HG03575 (cell line): ENCODE data around the gene BRINP1.

Source experiments
- ATAC-seq: cut with Tn5 transposase; IDR thresholded peaks from one replicate; pipeline ENCODE4 v1.9.1; 2021; ENCODE audit not compliant: unreplicated experiment, insufficient number of reproducible peaks, low FRiP score; ENCODE audit errors: extremely low read depth

Gene BRINP1

DNA sequence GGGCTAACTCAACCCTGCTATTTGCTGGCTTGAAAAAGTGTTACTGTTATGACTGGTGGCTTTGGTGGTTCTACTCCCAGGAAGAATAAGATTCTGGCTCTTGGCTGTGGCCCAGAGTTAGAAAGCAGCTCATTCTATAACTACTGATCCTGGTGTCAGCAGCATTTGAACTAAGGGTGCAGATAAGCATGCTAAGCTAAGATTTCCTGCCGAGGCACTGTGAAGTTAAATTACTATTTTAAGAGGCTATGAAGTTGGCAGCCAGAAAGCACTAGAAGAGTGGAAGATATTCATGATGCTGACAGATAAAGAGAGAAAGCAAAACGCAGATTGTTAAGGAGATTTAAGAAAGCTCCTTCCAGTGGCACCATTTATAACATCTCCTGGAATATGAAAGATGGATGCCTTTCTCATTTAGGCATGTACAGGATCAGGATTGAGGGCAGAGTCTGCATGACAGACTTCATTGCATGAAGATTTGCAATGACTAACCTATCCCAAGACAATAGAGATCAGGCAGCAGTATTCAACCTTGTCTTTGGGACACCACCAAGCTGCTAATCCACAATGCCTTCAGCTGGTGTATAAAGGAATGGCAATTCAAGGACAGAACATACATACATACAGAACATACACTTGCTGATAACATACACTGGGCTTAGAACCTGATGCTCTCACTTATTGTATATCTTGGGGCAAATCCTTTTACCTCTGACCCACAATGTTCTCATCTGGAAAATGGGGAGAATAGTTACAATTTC, 11.7 kb downstream of the BRINP1 start:
- ATAC-seq = no peak

DNA sequence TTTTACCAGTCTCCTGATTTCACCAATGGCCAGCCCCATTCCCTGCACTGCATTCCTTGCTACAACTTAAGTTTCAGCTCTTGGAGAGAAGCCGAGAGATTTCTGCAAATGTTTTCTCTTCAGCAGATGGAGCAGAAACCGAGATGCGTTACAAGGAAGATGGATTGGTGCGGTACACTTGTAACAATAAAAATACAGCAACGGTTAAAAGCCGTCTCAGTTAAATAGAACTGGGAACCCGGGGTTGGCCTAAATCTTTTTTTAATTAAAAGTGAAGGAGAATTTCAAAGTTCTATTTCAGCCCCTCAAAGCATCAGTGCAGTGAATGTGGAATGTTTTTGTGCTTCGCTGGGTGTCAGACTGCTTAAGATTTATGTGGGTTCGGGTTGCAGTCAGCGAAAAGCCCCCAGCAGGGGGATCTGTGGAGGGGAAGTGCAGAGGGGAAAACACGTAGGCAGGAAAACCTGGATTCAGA, 19.8 kb downstream of the BRINP1 start:
- ATAC-seq = no peak

DNA sequence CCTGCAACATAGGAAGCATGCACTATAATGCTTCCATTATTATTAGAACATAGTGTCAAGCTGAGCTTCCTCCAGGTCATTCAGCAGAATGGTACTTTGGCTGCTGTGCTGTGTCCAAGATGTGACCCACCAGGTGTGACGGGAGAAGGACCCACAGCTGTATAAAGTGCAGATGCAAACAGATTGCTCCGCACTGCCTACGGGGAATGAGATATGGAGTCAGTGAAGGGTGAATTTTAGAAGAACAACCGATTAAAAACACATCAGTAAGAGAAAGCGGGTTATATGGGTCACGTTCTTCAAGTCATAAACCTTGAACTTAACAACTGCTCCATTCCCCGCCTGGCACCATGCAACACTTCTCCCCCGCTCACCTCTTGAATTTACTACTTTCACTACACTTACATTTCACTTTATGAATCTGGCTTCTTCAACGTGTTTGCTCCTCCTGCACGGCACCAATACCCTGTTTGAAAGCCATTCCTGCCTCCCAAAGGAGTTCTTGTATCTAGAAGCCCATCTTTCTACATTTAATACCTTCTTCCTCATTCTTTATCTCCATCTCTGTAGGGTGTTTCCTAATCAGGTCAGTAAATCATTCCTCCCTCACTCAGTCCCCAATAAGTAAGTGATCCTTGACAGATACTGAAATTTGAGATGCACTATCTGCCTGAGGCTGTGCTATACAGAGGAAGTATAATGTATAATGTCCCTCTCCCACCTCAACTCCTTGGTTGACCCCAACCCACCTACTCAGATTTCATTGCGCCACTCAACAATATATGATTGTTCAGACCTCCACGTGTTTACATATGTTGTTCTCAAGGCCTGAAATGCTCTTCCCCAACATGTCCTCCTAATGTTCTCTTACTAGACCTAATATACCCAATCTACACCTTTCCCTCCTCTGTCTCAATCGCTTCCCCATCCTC, 25.9 kb downstream of the BRINP1 start:
- ATAC-seq = no peak

DNA sequence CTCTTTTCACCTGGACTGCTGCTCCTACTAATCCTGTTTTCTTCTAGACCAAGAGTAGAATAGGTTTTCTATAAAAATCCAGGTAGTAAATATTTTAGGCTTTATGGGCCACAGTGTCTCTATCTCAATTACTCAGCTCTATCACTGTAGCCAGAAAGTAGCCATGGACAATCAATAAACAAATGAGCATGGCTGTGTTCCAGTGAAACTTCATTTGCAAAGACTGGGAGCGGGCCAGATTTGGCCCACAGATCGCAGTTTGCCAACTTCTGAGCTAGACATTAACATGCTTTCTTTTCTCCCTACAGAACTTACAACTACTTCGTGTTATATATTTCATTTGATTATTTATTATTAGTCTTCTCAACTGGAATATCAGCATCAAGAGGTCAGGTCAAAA, 30.2 kb downstream of the BRINP1 start:
- no peak for ATAC-seq

DNA sequence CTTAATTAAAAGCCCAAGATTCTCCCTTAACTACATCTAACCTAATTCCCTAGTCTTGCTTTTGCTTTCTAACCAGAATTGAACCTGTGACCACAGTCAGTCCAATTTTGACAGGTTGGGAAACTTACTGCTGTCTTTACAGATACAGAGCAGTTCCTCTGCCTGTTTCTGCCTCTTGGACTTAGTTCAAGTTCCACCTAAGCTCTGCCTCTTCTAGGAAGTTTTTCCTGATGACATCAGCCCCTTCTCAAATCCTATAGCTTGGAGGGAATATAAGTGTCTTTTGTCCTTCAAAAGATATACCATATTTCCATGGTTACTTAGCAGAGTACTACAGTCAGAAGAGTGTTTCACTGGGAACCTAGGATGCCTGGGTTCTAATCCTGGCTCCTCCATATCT, 31.7 kb downstream of the BRINP1 start:
- no peak for ATAC-seq

DNA sequence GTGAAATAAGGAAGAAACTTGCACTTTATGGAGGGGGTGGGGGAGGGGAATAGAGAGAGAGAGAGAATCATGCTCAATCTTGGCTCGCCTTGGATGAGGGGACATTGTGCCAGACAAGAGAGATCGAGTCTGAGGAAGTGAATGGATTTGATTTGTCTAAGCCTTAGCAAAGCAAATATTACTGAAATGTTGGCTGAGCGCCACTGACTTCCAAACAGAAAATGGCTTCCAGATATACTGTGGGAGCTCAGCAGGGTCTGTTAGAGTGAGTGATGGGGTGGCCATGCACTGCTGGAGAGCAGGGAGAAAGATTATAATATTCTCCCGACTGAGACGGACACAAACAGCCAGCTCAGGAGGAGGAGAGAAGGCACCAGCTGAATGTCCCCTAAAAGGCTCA, 34.5 kb downstream of the BRINP1 start:
- no peak for ATAC-seq

DNA sequence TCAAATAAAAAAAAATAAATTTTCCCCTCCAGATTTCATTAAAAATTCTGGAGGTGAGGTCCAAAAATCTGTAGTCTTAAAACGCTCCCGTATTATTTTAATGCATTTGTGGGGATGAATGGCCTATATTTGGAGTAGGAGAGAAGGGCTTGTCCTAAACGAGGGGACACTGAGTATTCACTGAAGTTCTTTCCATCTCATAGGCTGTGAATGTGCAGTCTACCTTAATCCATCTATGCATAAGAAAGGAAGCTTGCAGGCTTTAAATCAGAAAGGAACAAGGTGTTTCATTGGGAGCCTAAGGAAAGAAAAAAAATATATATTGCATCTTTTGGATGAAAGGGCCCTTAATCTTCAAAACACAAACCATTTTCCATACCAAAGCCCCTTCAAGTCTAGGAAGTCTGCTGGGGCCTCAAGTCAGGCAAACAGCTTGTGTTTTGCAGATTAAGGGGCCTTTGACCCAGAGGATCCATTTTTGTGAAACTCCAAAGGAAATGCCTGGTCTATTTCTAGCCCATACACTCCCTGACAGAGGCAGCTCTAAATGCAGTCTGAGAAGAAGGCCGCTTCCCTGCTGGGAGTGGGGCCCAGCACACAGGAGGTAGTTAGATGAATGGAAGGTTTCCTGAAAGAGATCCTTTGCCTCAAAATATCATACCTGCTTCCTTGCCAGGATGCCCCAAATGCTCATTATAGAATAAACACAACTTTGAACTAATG, 35.6 kb downstream of the BRINP1 start:
- ATAC-seq = no peak

DNA sequence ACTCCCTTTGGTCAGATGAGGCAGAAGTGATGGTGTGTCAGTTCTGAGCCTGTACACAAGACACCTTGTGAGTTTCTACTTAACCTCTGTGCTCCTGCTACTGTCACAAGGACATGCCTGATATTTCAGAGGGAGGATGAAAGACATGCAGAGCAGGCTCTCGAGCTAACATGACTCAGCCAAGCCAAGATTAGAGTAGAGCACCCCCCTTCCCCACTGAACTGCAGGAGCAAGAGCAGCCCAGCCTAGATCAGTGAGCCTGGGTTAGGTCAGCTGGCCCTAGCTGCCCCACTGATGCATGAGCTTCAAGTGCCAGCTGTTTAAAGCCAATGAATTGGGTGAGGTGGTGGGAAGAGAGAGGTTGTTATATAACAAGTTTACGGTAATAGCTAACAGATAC, 36.7 kb downstream of the BRINP1 start:
- no peak for ATAC-seq

DNA sequence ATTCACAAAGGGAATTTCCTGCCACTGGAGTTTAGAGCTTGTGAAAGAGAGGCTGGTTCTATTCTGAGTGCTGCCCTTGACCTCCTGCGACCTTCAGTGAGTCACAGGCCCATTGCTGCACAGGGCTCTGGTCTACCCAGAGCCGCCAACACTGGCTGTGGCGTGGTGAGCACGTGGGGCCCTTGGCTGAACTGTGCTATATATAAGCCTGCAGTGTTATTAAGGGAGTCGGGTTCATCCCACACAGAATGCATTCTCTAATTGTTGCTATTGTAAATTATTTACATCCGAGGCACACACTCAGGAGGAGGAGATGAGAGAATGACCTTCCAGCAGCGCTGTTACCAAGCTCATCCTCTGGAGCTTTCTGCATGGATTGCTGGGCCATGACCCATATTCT, 47.1 kb downstream of the BRINP1 start:
- no peak for ATAC-seq

DNA sequence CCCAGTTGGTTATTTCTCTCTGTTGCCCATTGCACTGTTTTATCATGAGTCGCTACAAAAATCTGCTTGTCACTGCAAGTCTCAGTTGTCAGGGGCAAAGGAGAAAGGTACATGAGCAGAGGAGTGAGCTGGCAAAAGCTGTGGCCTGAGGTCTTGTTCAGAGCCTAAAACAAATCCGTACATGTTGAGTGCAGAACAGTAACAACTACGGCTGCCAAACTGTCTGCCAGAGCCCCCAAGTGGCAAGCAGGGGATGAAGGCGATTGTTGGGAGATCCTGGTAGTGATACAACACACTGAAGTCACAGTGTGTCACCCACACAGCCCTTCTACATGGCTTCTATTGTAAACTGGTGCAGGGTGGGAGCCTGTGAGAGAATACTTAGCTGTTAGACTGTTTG, 50.9 kb downstream of the BRINP1 start:
- ATAC-seq = no peak

DNA sequence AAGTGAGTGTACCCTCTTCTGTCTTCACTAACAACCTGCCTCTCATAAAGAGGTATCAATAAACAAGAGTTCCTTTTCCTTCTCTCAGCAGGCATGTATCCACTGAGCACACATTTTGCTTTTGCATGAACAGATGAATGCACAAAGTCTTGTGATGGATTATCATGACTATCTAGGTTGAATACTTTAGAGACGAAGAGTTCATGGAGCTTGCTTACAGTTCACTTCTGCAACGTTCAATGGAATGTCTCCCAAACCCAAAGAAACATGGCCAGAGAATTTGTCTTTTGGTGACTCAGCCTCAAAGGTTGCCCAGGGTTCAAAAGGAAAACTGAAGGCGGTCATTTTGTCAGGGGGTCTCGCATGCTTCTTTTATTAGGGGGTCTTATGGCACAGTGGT, 55.4 kb downstream of the BRINP1 start:
- ATAC-seq = no peak

DNA sequence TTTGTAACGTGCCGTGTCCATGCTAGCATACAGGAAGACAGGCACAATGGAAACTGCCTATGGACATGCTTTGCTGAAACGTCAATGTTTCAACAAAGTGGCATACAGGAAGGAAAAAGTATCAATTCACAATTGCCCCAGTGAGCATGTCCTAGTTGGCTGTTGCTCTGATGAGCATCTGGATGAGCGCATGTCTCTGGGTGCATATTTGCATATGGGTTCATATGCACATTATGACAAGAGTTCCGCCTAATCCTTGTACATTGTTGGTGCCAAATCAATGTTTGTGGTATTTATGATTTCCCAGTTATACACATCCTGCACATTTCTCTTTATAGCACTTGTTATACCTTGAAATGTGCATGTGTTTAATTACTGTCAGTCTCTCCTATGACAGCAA, 58.5 kb downstream of the BRINP1 start:
- no peak for ATAC-seq

DNA sequence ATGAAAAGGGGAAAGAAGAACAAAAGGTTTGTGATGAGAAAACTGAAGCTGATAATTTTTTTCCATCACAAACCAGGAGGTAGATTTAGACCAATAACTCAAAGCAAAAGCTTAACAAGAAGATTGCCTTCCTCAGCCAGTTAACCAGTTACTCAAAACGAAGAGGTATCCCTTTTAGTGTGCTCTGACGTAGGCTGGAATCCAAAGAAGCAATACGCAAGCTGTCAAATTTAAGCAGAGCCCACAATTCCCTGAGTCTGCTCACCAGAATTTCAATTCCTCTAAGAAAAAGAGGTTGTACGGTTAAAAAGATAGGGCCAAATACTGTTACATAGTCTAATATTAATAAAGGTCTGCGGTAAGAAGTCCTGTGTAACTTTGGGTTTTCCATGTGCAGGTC, 61.8 kb downstream of the BRINP1 start:
- no peak for ATAC-seq

DNA sequence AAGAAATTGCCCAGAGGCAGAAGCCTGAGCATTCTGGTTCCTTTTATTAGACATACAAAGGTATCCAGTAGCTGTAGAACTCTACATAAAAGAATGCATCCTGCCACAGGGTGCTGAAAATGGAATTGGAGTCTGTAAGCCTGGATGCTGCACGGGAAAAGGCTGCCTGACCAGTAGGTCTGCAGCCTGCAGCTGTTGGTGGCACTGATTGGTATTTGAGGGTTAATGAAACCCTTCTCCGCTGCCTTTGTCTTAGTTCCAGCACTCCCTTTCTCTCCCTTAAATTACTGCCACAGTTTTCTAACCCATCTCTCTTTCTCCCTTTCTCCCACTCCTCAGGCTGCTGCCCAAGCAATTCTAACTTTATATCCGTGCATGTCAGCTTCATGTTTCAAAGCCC, 64.7 kb downstream of the BRINP1 start:
- ATAC-seq = no peak

DNA sequence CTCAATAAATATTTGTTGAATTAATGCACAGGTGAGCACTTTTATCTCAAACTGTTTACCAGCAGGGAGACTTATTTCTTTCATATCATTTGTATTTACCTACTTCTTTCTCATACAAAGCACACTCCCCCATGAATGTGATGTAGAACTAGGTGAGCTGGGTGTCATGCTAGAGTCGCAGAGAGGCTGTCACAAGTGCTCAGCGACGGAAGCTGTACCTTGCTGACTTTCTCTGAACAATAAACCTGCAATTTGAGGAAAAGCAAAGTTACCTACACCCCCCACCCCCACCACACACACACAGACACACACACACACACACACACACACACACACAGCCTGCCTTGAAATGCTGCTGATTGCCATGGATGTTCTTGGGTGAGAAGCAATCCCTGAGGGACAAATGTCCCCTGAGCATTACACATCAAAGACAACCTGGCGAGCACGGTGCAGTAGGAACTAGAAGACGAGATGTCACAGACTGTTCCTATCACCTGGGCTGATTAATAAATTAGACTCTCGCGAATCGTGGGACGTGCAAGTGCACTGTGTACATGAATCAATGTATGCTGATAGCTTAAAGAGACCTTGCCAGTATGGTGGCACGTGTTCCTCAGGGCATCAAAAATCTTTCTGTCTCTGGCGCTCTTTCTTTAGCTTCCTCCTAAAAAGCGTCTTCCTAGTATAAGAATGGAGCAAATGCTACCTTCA, 66.1 kb downstream of the BRINP1 start:
- ATAC-seq = no peak

DNA sequence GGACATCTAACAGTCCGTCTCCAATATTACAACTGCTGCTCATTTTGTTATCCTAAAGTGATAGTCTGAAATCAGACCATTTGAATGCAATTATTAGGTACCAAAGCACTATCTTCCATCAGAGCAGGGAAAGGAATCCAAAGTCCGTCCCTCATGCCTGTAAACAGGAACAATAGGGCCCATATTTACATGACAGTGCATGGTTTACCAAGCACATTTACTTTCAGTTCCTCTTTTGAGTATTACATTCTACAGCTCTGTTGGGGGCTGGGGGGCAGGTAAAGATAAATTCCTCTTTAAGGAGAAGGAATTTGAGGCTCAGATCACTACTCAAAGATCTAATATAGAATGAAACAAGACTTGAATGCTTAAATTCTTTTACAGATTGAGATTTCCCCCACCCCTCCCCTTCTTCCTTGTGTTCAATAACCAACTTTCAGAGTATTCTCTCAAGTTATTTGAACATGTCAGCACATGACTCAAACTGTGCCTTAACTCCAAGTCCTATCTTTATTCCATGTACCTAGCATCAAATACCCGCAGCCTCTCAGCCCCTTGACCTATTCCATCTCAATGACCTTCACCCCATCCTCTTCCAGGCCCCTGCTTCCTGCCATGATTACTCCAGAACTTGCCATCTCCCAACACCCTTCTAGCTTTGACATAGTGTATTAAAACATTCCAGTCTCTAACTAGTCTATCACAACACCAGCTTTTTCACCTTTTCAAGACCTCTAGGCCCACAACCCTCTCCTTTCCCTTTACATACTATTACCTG, 71.0 kb downstream of the BRINP1 start:
- peak; percentile 89 for ATAC-seq

DNA sequence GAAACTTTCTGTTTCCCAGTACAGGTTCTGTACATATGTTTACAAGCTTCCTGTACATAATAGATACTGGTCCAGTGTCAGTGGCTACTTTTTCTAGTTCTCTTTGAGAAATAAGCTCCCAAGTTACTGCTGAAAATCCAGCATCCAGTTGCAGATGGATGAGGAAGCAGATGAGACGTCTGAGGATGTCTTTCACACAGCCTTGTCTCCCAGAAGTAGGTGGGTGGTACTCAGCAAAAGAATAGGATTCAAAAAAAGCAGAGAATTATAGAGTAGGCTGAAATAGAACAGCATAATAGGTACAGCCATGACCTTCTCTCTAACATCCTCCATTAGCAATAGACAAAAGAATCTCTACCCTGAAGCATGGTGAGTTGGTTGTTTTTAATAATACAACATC, 77.7 kb downstream of the BRINP1 start:
- ATAC-seq = no peak

DNA sequence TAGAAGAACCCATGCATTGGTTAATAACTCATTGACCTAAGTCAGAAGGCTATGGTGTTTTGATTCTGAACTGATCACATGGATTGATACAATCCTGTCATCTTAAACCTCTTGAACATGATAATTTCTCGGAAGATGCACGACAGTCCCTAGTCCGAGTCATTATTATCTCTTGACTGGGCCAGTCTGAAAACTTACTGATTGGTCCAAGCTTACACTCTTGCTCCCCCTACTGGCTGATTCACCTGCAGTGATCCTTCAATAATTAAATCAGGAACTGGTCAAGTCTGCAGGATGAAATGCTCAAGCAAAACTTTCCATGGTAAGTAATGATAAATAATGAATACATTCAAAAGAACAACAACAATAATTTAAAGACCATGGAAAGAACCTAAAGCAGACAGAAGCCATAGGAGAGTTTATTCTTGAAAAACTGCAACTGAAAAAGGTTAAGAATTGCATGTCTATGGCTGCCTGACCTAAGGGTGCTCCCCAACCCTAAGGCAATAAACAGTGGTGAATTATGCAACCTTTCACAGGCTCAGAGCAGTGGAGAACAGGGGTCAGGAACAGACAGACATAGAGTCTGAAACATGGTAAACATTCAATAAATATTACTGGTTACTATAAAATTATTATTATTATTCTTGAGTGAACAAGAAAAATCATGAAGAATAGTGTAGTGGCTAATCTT, 79.3 kb downstream of the BRINP1 start:
- ATAC-seq = peak; percentile 56
